Measurements from ENCODE around the gene CEP162.
"Not testable (repeated sequence)": the region's sequence is repeated elsewhere in the genome, so short reads cannot be mapped to it uniquely, and the experiment has no call there.

The CEP162 gene, protein sequence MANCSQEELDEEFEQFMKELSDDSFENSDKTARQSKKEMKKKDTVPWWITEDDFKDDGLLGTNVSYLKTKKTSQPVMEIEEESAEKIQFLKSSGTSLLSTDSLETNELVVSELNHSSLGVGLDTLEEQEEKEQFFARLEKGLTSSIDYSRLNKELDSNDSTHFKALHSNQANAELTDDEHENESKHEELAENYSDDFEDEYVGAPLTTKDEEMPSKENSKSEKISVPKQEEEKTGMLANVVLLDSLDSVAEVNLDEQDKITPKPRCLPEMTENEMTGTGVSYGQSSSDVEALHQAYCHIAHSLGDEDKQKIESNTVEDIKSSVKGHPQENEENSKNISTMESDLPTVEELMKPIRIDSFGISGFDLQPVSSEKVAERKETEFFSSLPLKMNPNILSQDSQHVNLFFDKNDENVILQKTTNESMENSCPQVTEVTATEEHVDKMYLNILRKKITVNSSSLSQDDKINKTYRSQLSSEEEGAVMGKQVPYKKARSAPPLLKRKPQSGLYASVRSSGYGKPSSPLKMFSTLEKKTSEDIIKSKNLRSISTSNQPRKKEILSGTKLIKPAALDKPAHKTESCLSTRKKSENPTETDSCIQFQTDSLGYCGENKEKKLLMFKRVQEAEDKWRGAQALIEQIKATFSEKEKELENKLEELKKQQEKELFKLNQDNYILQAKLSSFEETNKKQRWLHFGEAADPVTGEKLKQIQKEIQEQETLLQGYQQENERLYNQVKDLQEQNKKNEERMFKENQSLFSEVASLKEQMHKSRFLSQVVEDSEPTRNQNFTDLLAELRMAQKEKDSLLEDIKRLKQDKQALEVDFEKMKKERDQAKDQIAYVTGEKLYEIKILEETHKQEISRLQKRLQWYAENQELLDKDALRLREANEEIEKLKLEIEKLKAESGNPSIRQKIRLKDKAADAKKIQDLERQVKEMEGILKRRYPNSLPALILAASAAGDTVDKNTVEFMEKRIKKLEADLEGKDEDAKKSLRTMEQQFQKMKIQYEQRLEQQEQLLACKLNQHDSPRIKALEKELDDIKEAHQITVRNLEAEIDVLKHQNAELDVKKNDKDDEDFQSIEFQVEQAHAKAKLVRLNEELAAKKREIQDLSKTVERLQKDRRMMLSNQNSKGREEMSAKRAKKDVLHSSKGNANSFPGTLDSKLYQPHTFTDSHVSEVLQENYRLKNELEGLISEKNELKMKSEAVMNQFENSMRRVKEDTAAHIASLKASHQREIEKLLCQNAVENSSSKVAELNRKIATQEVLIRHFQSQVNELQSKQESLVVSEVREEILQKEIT (N-terminal part only)

GRCh38 chr6:84227434-84228197, at the start of gene CEP162:
Gene CEP162, minus strand, starts transcription at chr6:84227643. Its CDS starts 1,250 bp downstream, at chr6:84226393.
- DNase-seq (ENCODE audit: extremely low spot score, insufficient read length, low read depth) = peak; percentile 63
- FAIRE-seq = peak; percentile 96

- FAIRE-seq = no peak
- DNase-seq (ENCODE audit: extremely low spot score, insufficient read length, low read depth) = no peak
Measured at GRCh38 chr6:84274856-84275255, 47.4 kb upstream of the CEP162 start.

- DNase-seq (ENCODE audit: extremely low spot score, insufficient read length, low read depth) (no peak), FAIRE-seq (no peak)
Measured at GRCh38 chr6:84273048-84273809, 45.8 kb upstream of the CEP162 start.

DNA sequence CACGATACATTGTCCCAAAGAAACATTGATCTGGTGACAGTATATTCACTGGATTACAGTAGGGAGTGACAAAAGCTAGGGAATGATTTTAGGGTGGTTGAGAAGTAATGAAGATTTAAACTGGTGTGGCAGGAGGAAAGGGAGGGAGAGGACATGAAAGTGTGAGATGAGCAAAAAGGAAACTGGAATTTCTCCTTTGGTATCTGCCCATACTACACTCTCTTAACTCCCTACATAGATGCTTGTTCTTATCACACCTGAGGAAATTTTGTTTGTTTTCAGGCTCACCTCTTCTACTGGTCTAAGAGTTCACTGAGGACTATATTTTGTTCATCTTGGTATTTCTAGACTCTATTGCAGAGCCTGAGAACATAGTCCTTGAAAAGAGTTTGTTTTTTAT, 44.9 kb upstream of the CEP162 start:
- FAIRE-seq (no peak), DNase-seq (ENCODE audit: extremely low spot score, insufficient read length, low read depth) (no peak)

- FAIRE-seq (no peak), DNase-seq (ENCODE audit: extremely low spot score, insufficient read length, low read depth) (no peak)
Measured at GRCh38 chr6:84271061-84271716, 43.7 kb upstream of the CEP162 start.

DNA sequence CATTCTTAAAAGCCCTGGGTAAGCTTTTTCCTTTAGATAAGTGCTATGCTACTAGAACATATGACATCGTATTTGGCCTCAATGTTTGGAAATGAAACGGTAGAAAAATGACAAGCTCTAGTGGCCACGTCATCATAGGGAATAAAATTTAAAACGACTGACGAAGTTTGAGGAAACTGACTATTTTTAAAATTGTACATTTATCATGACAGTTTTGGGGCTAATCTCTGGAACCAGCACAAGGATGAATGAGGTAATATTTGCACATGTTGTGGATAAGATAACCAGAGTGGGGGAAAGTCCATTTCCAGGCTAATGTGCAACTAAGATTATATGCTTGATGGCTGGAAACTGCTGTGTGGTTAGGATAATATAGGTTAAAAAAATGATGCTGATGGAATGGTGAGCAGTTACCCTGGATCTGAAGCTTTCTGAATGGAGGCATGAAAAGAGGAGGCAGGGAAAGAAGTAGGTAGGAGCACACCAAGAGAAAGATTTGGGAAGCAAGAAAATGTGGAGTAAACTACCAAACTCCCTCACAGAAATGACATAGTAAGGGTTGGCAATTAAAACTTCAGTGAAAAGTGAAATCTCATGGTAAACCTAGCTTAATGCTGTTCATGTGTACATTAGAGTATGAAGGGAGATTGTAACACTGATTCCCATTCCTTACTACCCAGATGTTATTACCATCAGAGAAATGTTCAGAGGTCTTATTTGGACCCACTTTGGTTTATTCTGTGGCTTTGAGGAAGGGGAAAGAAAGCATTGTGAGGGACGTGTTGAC, 42.7 kb upstream of the CEP162 start:
- DNase-seq (ENCODE audit: extremely low spot score, insufficient read length, low read depth) (no peak), FAIRE-seq (no peak)

DNA sequence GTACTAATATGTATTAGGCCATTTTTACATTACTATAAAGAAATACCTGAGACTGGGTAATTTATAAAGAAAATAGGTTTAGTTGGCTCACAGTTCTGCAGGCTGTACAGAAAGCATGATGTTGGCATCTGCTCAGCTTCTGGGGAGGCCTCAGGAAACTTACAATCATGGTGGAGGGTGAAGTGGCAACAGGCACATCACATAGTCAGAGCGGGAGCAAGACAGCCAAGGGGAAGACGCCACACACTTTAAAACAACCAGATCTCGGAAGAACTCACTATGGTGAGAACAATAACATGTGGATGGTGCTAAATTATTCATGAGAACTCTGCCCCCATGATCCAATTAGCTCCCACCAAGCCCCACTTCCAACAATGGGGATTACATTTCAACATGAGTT, 41.3 kb upstream of the CEP162 start:
- FAIRE-seq (no peak), DNase-seq (ENCODE audit: extremely low spot score, insufficient read length, low read depth) (no peak)

DNA sequence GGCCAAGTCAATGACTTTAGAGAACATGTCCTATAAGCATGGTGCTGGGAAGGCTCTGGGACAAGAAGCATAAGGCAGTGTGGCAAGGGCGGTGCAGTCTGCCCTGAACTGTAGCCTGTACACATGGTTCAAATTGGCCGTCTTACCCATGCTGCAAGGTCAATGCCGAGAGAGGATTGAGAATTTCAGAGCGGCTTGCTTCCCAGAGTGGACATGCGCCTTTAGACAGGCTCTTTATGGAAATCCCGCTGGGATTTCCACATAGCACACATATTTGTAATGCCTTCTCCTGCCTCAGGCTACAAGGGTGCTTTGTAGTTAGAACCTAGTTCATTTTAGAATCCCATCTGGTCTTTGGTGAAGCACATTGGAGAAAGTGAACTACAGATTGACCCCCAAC, 36.1 kb upstream of the CEP162 start:
- no peak for DNase-seq (ENCODE audit: extremely low spot score, insufficient read length, low read depth)
- no peak for FAIRE-seq

GRCh38 chr6:84260926-84261325, 33.5 kb upstream of the CEP162 start:
- DNase-seq (ENCODE audit: extremely low spot score, insufficient read length, low read depth) (no peak), FAIRE-seq (no peak)

DNA sequence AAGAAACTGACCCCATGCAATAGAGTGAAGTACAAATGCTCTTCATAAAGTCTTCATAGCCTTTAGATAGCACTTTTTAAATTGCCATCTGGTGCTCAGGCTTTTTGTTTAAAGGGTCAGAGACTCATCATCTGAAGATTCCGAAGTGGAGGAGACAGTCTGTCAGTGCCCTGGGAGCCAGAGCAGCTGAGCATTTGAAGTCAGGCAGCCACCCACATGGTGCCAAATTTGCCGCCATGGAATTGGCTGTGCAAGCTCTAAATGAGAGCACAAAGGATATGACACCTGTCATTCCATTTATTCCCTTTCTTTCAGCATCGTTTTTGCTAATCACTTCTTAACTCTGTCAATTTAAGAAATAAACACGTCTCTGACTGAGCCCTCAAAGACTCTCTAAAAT, 32.8 kb upstream of the CEP162 start:
- no peak for DNase-seq (ENCODE audit: extremely low spot score, insufficient read length, low read depth)
- no peak for FAIRE-seq

GRCh38 chr6:84258866-84259265, 31.4 kb upstream of the CEP162 start:
- DNase-seq (ENCODE audit: extremely low spot score, insufficient read length, low read depth) (no peak), FAIRE-seq (no peak)

DNA sequence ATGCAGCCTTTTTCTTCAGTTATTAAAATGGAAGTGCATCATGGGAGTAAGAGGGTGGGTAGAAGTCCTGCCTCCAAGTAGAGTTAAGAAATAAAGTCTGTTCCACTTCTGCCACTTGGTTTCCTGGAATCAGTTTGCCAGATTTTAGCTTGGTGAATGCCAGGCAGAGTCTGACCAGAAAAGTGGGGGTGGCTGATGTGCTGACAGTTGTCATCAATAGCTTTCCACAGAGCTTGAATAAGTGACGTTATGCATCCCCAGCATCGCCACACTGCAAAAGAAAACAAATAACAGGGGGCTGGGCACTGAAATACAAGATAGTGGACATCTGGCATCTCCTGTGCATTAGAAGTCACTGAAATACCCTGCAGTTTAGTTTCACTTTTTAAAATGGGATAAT, 30.8 kb upstream of the CEP162 start:
- DNase-seq (ENCODE audit: extremely low spot score, insufficient read length, low read depth) (no peak), FAIRE-seq (no peak)

DNA sequence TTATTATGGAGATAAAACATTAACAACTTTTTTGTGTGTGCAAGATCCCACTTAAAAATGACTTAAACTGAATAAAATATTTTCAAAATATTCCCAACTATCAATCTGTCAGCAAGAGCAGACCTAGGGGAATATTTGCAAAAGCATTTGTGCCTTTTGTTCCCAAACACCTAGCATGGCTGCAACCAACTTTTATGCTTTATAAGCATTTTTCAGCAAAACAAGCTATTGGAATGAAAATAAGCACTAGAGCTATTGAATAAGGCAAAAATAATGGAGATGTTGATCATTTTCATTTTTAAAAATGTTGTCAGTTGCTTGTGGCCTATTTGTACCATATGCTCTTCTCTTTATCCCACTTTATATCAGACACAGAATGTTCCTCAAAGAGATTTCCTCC, 28.2 kb upstream of the CEP162 start:
- DNase-seq (ENCODE audit: extremely low spot score, insufficient read length, low read depth) (no peak), FAIRE-seq (no peak)

DNA sequence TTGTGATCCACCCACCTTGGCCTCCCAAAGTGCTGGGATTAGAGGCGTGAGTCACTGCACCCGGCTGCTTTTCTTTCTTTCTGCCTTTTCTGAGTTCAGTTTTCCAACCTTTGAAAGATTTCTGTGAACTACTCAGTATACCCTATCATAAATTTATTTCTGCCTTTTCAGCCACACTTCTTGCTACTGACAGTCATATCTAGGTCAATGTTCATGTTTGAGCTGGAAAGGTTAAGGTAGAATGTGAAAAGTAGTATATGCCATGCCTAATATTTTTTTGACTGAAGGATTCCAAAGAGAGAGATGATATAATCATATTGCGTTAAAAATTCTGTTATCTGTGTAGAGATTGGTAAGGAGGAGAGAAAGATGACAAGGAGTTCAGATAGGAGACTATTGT, 25.9 kb upstream of the CEP162 start:
- DNase-seq (ENCODE audit: extremely low spot score, insufficient read length, low read depth) = no peak
- FAIRE-seq = no peak

GRCh38 chr6:84251891-84252539, 24.6 kb upstream of the CEP162 start:
- FAIRE-seq (no peak), DNase-seq (ENCODE audit: extremely low spot score, insufficient read length, low read depth) (no peak)

DNA sequence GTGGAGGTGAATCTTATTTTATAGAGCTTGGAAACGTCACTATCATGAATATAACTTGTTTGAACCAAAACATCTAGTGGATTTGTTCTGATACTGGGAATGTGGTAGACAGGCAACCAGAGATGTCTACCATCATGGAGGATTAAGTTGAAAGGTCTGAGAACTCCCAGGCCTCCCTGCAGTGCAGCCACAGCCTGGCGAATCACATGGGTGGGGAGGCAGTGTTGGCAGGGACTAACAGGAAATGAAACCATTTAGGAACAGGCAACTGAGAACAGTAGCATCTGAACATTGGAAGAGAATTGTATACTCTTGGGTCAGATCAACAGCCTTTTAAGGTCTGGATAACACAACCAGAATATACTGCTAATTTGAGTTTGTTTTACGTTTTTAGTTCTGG, 22.3 kb upstream of the CEP162 start:
- DNase-seq (ENCODE audit: extremely low spot score, insufficient read length, low read depth) = no peak
- no peak for FAIRE-seq

- not testable (repeated sequence) for FAIRE-seq; DNase-seq (ENCODE audit: extremely low spot score, insufficient read length, low read depth)
Measured at GRCh38 chr6:84244416-84245081, 17.1 kb upstream of the CEP162 start.
